ENCODE results near the gene NT5C2. TPM values are rescaled to one million over a fixed set of nuclear protein-coding genes. Genes with fewer than 3 reads are reported as not detected.
"Not testable (repeated sequence)": the region's sequence is repeated elsewhere in the genome, so short reads cannot be mapped to it uniquely, and the experiment has no call there.

Gene NT5C2
- total RNA-seq (2014; rRNA removed; shearing (Covaris generic)), result 96.1 and 135 TPM in 2 replicates

DNA sequence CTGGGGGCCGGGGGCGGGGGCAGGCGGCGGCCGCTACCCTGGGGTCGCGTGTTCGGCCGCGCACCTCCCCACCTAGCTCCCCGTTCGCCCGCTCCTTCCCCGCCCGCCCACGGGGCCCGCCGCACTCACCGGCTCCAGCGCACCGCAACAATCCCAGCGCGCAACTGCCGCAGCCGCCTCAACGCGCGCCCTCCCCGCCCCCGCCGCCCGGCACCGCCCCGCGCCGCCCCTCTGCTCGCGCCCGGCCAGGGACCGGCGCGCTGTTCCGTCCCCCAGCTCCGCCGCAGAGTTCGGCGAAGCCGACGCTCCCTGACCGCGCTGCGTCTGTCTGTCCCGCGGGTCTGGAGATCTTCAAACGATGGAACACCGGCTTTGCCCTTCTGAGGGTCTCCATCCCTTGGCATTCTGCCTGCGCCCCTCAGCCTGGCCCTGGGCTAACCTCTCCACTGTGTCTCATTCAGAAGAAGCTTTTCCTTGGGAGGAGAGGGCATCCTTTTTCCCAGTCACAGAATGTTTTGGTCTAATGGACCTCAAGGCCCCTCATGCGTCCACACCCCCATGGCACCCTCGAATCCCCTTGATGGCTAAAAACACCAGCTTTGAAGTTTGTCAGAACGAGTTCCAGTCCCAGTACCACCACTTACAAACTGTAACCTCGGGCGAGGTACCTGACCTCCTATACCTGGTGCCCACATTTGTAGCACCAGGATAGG is at the start of gene NT5C2:
TSS of gene NT5C2 (minus strand) at position 166 of the 713 bp plus-strand sequence. CDS start 18,314 bp downstream, outside the sequence.
- peak; percentile 45 for DNase-seq (ENCODE audit: low spot score)

DNA sequence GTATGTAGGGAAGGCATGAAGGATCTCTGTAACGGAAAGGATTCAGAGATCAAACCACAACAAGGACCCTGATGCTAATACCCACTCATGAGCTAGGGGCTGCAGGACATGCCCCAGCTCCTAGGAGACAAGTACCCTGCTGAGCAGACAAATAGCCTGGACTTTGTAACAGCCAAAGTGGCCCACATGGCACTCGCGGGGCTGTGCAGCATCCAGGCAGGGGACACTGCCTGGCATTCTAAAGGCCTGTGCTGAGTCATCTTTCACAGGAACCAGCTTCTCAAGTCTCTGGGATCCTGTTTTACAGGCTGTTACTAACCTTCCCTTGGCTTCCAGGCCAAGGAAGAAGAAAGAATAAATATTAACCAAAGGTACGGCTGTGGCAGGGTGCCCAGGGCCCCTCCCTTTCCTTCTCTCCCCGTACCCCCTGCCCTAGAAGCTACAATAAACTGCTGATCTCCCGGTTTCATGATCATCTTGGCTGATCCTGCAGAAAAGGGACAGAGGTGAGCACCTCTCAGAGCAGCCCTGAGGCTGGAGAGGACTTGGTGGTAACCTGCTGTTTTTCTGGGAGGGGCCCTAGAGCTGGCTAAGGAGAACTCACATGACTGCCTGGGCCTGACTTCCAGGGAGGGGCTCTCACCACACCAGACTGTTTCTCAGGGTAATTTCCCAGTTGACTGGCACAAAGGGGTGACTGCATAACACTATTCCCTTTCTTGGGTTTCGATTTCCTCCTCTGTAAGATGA is 48.4 kb upstream of the NT5C2 start:
- peak; percentile 88 for DNase-seq (ENCODE audit: low spot score)

DNA sequence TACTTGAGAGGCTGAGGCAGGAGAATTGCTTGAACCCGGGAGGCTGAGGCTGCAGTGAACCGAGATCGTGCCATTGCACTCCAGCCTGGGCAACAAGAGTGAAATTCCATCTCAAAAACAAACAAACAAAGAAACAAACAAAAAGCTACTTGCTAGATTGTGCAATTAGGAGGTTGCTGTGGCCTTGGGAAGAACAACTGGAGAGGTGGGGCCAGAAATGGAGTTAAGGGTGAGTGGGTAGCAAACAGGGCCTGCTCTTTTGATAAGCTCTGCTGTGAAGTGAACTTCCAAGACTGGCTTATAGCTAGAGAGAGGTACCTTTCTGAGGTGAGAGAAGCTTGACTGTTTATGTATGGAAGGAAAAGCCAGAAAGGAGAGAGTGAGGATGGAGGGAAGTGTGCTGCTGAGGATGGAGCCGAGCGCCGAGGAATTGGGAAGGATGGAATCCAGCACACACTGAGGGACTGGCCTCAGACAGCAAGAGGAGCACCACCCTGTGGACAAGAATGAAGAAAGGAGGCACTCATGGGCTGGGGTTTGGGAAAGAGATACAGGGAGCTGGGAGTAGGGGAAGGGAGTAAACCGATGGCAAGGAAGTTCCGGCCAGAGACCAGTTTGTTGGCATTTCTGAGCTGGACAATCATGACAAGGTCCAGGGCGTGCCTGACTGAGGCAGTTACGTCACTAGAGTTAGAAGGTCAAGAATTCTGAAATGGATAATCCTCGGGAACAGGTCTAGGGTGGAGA is 45.6 kb upstream of the NT5C2 start:
- no peak for DNase-seq (ENCODE audit: low spot score)

DNA sequence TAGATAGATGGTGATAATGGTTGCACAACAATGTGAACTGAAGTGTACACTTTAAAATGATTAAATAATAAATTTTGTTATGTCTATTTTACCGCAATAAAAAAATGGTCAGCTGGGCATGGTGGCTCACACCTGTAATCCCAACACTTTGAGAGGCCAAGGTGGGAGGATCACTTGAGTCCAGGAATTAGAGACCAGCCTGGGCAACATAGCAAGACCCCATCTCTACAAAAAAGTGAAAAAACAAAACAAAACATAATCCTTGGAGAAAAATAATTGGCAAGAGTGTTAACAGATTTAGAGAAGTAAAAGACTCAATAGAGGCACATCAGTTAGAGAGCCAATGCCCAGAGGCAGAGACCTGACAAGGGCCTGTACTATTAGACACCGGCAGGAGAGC is 42.7 kb upstream of the NT5C2 start:
- DNase-seq (ENCODE audit: low spot score), result no peak

DNA sequence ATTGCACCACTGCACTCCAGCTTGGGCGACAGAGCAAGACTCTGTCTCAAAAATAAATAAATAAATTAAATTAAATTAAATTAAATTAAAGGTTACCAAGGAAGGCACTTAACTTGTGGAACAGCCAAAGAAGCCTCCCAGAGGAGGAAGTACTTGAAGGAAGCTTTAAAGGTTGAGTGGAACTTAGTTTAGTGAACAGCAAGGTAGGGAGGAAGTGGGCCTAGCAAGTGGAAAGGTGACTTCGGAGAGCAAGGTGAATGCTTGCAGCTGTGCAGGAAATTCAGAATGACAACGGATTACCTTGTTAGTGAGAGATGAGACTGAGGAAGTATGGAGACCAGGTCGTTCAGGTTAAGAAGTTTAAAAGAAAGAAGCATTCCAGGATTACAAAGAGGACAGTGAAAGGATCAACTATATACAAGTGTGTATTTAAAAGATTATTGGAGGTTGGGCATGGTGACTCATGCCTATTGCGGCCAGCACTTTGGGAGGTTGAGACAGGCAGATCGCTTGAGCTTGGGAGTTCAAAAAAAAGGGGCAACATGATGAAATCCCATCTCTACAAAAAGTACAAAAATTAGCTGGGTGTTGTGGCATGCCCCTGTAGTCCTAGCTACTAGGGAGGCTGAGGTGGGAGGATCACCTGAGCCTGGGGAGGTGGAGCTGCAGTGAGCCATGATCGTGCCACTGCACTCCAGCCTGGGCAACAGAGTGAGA is 39.9 kb upstream of the NT5C2 start:
- peak; percentile 68 for DNase-seq (ENCODE audit: low spot score)

DNA sequence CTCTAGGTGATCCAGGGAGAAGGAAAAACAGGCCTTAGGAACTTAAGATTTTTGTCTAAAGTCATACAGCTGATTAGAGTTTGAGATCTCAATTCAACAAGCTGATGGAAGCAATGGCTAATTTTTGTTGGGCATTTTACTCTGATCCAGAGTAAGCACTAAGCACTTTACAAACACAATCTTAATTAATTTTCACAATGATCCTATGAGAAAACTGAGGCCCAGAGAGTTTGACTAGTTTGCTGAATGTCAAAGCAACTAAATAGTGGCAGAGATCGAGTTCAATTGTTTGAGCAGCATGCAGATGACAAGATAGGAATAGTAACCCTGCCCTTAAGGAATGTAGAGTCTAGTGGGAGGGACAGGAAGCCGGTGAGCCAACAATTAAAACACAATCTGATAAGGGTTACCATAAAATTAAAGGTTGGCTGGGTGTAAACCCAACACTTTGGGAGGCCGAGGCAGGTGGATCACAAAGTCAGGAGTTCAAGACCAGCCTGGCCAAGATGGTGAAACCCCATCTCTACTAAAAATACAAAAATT is 39.1 kb upstream of the NT5C2 start:
- peak; percentile 78 for DNase-seq (ENCODE audit: low spot score)

DNA sequence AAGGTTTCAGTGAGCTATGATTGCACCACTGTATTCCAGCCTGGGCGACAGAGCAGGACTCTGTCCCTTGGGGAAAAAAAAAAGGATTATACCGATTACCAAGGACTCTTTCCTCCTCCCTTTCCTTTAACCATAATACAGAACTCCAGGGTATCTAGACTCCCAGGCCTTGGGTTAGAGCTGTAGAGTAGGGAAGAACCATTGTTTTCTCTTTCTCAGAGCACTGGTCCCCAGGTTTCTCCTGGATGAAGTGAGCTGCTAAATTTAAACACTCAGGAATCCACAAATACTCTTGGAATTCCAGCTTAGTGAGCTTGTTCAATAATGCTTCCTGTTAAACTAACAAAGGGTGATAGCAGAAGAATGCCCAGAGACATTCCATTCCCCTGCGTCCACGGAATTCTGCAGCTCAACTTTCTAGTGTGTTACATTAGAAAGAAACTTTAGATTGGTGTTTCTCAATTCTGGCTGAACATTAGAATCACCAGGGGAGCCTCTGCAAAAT is 38.0 kb upstream of the NT5C2 start:
- DNase-seq (ENCODE audit: low spot score), result peak; percentile 97

DNA sequence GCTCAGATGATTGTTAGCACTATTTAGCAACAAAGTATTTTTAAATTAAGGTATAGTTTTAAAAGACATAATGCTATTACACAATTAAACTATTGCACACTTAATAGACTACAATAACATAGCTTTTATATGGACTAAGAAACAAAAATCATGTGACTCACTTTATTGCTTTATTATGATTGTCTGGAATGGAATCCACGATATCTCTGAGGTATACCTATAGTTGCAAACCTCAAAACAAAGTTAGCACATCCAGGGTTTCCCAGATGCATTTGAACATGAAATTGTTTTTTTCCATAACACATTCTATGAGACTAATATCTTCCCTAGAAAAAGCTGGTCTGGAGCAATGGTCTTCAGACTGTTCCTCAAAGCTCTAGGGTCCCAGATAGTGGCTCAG is 34.3 kb upstream of the NT5C2 start:
- DNase-seq (ENCODE audit: low spot score), result no peak

DNA sequence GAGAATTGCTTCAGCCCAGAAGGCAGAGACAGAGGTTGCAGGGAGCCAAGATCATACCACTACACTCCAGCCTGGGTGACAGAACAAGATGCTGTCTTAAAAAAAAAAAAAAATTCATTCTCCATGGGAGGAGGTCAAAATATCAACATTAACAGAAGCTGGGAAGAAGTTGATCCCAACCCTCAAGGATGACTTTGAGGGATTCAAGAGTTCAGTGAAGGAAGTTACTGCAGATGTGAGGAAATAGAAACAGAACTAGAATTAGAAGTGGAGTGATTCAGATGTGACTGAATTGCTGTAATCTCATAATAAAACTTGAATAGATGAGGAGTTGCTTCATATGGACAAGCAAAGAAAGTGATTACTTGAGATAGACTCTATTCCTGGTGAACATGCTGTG is 32.9 kb upstream of the NT5C2 start:
- no peak for DNase-seq (ENCODE audit: low spot score)

DNA sequence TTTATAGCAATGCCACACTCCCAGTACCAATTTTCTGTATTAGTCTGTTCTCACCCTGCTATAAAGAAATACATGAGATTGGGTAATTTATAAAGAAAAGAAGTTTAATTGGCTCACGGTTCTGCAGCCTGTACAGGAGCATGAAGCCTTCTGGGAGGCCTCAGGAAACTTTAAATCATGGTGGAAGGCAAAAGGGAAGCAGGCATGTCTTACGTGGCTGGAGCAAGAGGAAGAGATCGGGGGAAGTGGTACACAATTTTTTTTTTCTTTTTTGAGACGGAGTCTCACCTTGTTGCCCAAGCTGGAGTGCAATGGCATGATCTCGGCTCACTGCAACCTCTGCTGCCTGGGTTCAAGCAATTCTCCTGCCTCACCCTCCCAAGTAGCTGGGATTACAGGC is 31.6 kb upstream of the NT5C2 start:
- DNase-seq (ENCODE audit: low spot score), result not testable (repeated sequence)

DNA sequence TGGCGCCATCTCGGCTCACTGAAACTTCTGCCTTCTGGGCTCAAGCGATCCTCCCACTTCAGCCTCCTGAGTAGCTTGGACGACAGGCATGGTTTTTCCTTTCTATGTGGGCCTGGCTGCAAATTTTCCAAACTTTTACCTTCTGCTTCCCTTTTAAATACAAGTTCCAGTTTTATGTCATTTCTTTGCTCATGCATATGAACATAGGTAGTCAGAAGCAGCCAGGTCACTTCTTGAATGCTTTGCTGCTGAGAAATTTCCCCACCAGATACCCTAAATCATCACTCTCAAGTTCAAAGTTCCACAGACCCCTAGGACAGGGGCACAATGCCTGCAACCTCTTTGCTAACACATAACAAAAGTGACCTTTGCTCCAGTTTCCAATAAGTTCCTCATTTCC is 31.1 kb upstream of the NT5C2 start:
- no peak for DNase-seq (ENCODE audit: low spot score)

DNA sequence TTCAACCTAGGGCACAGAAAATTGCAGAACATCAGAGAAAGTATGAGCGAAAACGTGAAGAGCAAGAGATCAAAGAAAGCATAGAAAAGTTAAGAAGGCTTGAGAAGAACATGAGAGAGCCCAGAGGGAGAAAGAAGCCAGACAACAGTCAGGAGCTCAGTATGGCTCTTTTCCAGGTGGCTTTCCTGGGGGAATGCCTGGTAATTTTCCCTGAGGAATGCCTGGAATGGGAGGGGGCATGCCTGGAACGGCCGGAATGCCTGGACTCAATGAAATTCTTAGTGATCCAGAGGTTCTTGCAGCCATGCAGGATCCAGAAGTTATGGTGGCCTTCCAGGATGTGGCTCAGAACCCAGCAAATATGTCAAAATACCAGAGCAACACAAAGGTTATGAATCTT is 23.3 kb upstream of the NT5C2 start:
- peak; percentile 76 for DNase-seq (ENCODE audit: low spot score)

DNA sequence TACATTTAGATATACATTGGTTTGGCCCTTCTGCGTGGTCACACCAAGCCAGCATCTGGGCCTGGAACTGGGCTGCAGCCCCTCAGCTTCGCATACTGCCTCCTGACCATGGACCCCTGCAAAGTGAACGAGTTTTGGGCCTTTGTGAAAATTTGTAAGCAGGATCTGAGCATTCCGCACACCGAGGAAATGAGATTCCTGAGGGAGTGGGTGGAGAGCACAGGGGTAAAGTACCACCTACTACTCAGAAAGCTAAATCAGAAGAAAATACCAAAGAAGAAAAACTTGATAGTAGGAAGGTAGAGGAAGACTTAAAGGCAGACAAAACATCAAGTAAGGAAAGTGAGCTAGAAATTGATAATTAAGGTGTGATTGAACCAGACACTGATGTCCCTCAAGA is 22.5 kb upstream of the NT5C2 start:
- DNase-seq (ENCODE audit: low spot score), result no peak

DNA sequence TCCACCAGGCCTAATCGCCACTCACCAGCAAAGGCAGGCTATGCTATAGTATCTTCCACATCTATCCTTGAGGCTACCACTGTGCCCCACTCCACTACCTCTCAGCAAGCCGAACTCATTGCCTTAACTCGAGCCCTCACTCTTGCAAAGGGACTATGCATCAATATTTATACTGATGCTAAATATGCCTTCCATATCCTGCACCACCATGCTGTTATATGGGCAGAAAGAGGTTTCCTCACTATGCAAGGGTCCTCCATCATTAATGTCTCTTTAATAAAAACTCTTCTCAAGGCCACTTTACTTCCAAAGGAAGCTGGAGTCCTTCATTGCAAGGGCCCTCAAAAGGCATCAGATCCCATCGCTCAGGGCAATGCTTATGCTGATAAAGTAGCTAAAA is 17.2 kb upstream of the NT5C2 start:
- DNase-seq (ENCODE audit: low spot score), result not testable (repeated sequence)

DNA sequence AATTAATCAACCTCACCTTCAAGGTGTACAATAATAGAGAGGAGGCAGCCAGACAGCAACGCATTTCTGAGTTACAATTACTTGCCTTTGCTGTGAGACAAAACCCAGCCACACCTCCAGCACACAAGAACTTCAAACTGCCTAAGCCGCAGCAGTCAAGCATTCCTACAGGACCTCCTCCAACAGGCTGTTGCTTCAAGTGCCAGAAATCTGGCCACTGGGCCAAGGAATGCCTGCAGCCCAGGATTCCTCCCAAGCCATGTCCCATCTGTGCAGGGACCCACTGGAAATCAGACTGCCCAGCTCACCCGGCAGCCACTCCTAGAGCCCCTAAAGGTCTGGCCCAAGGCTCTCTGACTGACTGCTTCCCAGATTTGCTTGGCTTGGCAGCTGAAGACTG is 14.6 kb upstream of the NT5C2 start:
- not testable (repeated sequence) for DNase-seq (ENCODE audit: low spot score)

DNA sequence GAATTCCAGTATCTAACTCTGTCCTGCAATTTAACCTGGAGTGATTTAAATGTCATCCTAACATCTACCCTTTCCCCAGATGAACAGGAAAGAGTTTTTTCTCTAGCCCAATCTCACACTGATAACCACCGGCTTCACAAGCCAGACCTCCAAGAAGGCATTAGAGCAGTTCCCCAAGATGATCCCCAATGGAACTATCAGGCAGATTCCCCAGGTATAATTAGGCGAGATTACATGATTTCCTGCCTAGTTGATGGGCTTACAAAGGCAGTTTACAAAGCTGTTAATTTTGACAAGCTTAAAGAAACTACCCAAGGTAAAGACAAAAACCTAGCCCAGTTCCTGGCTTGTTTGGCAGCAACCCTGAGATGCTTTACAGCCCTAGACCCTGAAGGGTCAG is 14.1 kb upstream of the NT5C2 start:
- no peak for DNase-seq (ENCODE audit: low spot score)

DNA sequence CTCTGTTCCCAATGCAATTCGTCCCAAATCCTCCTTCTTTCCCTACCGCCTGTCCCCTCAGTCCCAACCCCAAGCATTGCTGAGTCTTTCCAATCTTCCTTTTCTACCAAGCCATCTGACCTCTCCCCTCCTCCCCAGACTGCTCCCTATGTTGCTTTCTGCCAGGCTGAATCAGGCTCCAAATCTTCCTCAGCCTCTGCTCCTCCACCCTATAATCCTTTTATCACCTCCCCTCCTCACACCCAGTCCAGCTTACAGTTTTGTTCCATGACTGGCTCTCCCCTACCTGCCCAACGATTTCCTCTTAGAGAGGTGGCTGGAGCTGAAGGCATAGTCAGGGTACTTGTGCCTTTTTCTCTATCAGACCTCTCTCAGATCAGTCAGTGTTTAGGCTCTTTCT is 13.6 kb upstream of the NT5C2 start:
- not testable (repeated sequence) for DNase-seq (ENCODE audit: low spot score)

DNA sequence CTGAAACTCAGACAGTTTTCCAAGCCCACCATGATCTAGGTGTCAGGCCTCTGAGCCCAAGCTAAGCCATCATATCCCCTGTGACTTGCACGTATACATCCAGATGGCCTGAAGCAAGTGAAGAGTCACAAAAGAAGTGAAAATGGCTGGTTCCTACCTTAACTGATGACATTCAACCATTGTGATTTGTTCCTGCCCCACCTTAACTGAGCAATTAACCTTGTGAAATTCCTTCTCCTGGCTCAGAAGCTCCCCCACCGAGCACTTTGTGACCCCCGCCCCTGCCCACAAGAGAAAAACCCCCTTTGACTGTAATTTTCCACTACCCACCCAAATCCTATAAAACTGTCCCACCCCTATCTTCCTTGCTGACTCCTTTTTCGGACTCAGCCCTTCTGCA is 12.3 kb upstream of the NT5C2 start:
- not testable (repeated sequence) for DNase-seq (ENCODE audit: low spot score)

DNA sequence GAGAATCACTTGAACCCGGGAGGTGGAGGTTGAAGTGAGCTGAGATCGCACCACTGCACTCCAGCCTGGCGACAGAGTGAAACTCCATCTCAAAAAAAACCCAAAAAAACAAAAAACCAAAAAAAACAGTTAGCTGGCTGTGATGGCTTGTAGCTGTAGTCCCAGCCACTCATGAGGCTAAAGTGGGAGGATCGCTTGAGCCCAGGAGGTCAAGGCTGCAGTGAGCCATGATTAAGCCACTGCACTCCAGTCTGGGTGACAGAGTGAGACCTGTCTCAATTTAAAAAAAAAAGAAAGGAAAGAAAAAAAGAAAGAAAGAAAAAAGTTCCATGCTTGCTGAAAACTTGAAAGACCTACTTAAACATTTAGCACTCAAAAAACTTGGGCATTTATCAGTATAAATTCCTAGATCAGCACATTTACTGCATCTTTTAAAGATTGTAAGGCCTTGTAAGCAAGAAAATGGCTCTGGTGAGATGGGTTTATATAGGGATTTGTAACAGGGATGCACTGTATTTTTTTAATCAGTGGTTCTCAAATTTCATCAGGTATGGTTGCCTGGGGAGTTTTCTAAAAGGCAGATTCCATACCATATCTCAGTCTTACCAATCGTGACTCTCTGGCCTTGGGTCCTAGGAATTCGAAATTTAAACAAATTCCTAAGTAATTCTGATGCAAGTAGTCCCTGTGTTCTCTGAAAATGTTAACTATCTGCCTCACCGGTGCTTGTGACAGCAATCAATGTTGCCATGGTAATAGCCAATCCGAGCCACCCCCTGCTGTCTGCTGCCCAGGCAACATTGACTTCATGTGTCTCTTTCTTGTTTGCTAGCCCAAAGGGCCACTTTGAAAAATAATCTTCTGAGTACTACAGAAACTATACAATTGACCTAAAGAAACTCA is 11.5 kb upstream of the NT5C2 start:
- DNase-seq (ENCODE audit: low spot score), result no peak

DNA sequence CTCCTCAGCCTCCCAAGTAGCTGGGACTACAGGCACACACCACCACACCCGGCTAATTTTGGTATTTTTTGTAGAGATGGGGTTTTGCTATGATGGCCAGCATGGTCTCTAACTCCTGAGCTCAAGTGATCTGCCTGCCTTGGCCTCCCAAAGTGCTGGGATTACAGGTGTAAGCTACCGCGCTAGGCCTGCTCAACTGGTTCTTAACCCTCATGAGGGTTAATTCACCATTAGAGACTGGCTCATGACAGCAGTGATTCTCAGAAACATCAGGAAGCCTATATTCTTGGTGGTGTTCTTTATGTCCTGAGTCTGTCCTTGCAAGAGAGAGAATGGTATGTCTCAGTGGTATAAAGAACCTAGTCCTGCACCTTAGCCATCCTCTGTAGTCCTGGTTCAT is 10.4 kb upstream of the NT5C2 start:
- DNase-seq (ENCODE audit: low spot score), result no peak
